HepG2 (cell line): ENCODE measurements around the gene VSNL1. TPM values are rescaled to one million over a fixed set of nuclear protein-coding genes. Genes with fewer than 3 reads are reported as not detected.
A peak's percentile ranks its signal among the peaks of the same experiment; 100 is the strongest.

Source experiments
- GFI1 ChIP-seq: sonication (generic); formaldehyde crosslinking; IDR thresholded peaks from 2 replicates; pipeline ENCODE4 v1.5.0; 2020; ENCODE audit warnings: missing genetic modification reagents, mild to moderate bottlenecking, borderline replicate concordance
- JARID2 ChIP-seq: sonication (generic); formaldehyde crosslinking; IDR thresholded peaks from 2 replicates; pipeline ENCODE4 v1.8.1; 2023; ENCODE audit warnings: missing genetic modification reagents, inconsistent platforms; ENCODE audit not compliant: insufficient replicate concordance
- MBNL3 ChIP-seq: fragments of 250-450 bp; sonication (Bioruptor Pico); conservative IDR thresholded peaks from 2 replicates; pipeline ENCODE4 v1.8.0; 2022; ENCODE audit warnings: mild to moderate bottlenecking, inconsistent platforms
- MNT ChIP-seq: fragments of 450-650 bp; IDR thresholded peaks from 2 replicates; pipeline ENCODE4 v1.6.1; 2016
- TBX2 ChIP-seq: sonication (generic); formaldehyde crosslinking; IDR thresholded peaks from 2 replicates; pipeline ENCODE4 v1.5.0; 2020; ENCODE audit warnings: missing genetic modification reagents, mild to moderate bottlenecking, borderline replicate concordance
- ZBTB40 ChIP-seq, 2 experiments: fragments of 450-650 bp in 1 of 2; sonication (generic) in 1 of 2; formaldehyde crosslinking in 1 of 2; IDR thresholded peaks; 2 replicates each; pipeline versions ENCODE4 v1.6.1 to v1.8.0; 2016 to 2022; ENCODE audit warnings: antibody characterized with exemption in 1 of 2, mild to moderate bottlenecking in 1 of 2, missing genetic modification reagents in 1 of 2
- ZBTB46 ChIP-seq: sonication (generic); formaldehyde crosslinking; IDR thresholded peaks from 2 replicates; pipeline ENCODE4 v1.4.0; 2020; ENCODE audit warnings: mild to moderate bottlenecking, missing genetic modification reagents, borderline replicate concordance
- ZNF562 ChIP-seq: sonication (generic); formaldehyde crosslinking; IDR thresholded peaks from 2 replicates; pipeline ENCODE4 v1.8.0; 2022; ENCODE audit warnings: missing genetic modification reagents, borderline replicate concordance
- ZNF782 ChIP-seq: sonication (generic); formaldehyde crosslinking; IDR thresholded peaks from 2 replicates; pipeline ENCODE4 v1.4.0; 2020; ENCODE audit warnings: missing genetic modification reagents, mild to moderate bottlenecking, borderline replicate concordance
- polyA plus RNA-seq, 8 experiments: library from polyadenylated mRNA; depleted of rRNA in 3 of 8; stranded (reverse) in 7 of 8; unstranded in 1 of 8; fragments of >200 nt; fragmentation: Illumina TruSeq in 4 of 8; extraction: Trizol in 4 of 8; gene quantifications; 2 replicates each; pipeline versions ENCODE4 v1.2.1 to v1.2.3, GENCODE V29; 2011 to 2016; ENCODE audit warnings: low read depth in 4 of 8, missing spikeins in 1 of 8, mixed read lengths in 1 of 8; ENCODE audit not compliant: insufficient read depth in 1 of 8
- total RNA-seq, 5 experiments: library from RNA; depleted of rRNA; stranded (reverse); fragments of >200 nt; fragmentation: Illumina TruSeq; extraction: Trizol; gene quantifications; 2 replicates each; pipeline ENCODE4 v1.2.3, GENCODE V29; 2016; ENCODE audit warnings: low read depth in 1 of 5
- TF ChIP-seq, protein P1 (sequence below): sonication (generic); formaldehyde crosslinking; IDR thresholded peaks from 2 replicates; pipeline ENCODE4 v1.5.1; 2020; ENCODE audit warnings: mild to moderate bottlenecking, missing genetic modification reagents, moderate library complexity

VSNL1 gene
- total and polyA plus RNA-seq, 2 of the 13 experiments (the other 11 are each of a cell fraction or from before 2014, with no cell fraction given) = 63.2 to 95.9 TPM

DNA sequence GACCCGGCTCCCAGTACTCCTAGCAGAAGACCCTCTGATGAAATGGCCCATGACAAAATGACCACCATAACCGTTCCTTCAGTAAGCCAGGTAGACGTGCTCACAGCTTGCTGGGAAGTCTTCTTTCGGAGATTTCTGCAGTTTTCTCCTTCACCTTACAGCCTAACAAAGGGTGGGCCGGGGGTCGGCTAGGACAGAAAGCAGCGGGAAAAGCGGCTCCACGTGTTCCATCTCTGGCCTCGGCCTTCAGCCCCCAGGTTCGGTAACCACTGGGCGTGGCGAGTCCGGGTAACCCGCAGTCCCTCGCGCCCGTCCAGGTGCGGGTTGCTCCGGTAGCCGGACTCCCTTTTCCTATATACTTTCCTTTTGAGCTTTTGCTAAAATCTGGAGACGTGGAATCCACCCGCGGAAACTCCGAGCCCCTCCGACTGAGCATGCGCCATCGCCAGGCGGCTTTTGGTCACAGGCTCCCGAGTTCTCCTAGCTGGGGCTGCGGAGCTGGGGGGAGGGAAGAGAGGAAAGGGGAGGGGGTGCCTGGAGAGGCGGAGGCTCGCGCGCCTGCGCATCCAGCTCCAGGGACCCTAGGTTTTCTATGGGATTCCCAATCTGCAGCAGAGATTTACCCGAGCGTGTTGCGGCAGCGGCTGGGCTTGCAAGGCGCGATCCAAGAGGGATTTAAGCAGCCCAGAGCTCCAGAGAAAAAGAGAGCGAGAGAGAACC, at the start of gene VSNL1 (continued):
- TF ChIP-seq ZBTB40 (IDR thresholded peaks at IDR 0.05) (no peak), ZBTB40 (CRISPR knock-in tag; IDR thresholded peaks at IDR 0.05) (peak; percentile 86; the same call in 1 of the 2 replicates), ZBTB46 (CRISPR knock-in tag) (no peak), JARID2 (CRISPR knock-in tag) (peak; percentile 44), ZNF782 (CRISPR knock-in tag) (peak; percentile 58; the same call in 1 of the 2 replicates), MBNL3 (CRISPR knock-in tag) (no peak), ZNF562 (CRISPR knock-in tag) (0 out of 2 replicates have a peak, but pooled peaks have one; percentile 33), GFI1 (CRISPR knock-in tag) (peak; percentile 99), MNT (no peak; the same call in 1 of the 2 replicates), TBX2 (peak; percentile 80)
- TF ChIP-seq, protein P1, sequence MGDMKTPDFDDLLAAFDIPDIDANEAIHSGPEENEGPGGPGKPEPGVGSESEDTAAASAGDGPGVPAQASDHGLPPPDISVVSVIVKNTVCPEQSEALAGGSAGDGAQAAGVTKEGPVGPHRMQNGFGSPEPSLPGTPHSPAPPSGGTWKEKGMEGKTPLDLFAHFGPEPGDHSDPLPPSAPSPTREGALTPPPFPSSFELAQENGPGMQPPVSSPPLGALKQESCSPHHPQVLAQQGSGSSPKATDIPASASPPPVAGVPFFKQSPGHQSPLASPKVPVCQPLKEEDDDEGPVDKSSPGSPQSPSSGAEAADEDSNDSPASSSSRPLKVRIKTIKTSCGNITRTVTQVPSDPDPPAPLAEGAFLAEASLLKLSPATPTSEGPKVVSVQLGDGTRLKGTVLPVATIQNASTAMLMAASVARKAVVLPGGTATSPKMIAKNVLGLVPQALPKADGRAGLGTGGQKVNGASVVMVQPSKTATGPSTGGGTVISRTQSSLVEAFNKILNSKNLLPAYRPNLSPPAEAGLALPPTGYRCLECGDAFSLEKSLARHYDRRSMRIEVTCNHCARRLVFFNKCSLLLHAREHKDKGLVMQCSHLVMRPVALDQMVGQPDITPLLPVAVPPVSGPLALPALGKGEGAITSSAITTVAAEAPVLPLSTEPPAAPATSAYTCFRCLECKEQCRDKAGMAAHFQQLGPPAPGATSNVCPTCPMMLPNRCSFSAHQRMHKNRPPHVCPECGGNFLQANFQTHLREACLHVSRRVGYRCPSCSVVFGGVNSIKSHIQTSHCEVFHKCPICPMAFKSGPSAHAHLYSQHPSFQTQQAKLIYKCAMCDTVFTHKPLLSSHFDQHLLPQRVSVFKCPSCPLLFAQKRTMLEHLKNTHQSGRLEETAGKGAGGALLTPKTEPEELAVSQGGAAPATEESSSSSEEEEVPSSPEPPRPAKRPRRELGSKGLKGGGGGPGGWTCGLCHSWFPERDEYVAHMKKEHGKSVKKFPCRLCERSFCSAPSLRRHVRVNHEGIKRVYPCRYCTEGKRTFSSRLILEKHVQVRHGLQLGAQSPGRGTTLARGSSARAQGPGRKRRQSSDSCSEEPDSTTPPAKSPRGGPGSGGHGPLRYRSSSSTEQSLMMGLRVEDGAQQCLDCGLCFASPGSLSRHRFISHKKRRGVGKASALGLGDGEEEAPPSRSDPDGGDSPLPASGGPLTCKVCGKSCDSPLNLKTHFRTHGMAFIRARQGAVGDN (CRISPR knock-in tag) = peak; percentile 99
